Right atrium auricular region (tissue), 2 donors: ENCODE data around the gene CDR2. TPM values are rescaled to one million over a fixed set of nuclear protein-coding genes. Genes with fewer than 3 reads are reported as not detected.

ENCODE experiments used
- DNase-seq: peaks from one replicate; pipeline ENCODE4 v3.0.0-alpha.2; 2019; ENCODE audit warnings: low spot score
- H3K27ac ChIP-seq, 2 donors: fragments of 200-600 bp; sonication (generic); 1 replicate in 1 of 2; 2 replicates in 1 of 2; pipeline ENCODE4 v1.5.1; 2016 to 2019
- H3K27me3 ChIP-seq, 2 donors: fragments of 200-600 bp; sonication (generic); one replicate each; pipeline versions ENCODE4 v1.5.1 to v1.6.0; 2017 to 2019
- H3K36me3 ChIP-seq: fragments of 200-600 bp; sonication (generic); one replicate; pipeline ENCODE4 v1.5.1; 2016
- H3K4me1 ChIP-seq, 2 donors: fragments of 200-600 bp; sonication (generic); one replicate each; pipeline versions ENCODE4 v1.5.1 to v1.6.0; 2017 to 2019
- H3K4me3 ChIP-seq, 2 donors: fragments of 200-600 bp; sonication (generic); 1 replicate in 1 of 2; 2 replicates in 1 of 2; pipeline ENCODE4 v1.5.1; 2017 to 2019; ENCODE audit warnings: mild to moderate bottlenecking in 1 of 2, moderate library complexity in 1 of 2
- H3K9me3 ChIP-seq, 2 donors: fragments of 200-600 bp; sonication (generic); one replicate each; pipeline ENCODE4 v1.5.1; 2019
- total RNA-seq, 2 donors: library from RNA; depleted of rRNA; stranded (reverse); fragments of >200 nt; gene quantifications; one replicate each; pipeline ENCODE4 v1.1.0, GENCODE V29; 2016
- TF ChIP-seq, protein P1 (sequence below), 2 donors: fragments of 200-600 bp; sonication (generic); IDR thresholded peaks; one replicate each; pipeline ENCODE4 v1.5.1; 2019; ENCODE audit warnings: antibody characterized with exemption in 2 of 2

Gene CDR2
- total RNA-seq, 2 donors from 2014 or later = 7.2 to 16.1 TPM

DNA sequence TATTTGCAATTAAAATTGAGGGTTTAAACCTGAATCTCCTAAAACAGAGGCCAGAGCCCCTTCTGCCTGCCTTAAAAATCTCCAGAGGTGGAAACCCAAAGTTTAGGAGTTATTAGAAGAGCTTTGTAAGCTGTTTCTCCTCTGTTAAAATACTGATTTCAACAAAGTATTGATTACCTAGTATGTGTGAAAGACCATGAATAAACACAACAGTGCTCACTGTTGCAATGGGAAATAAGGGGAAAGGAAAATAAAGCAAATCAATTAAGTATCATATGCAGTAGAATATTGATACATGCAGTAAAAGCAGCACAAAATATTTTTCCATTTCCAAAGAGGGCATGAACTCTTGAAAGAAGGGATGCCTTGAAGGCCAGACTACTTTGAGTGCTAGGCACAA lies 14.7 kb downstream of the CDR2 start:
- no peak for DNase-seq
- no peak overlapping the region for H3K4me3 ChIP-seq
- H3K9me3 ChIP-seq = no peaks in the 10 kb centered on the region
- no peak overlapping the region for H3K27ac ChIP-seq
- TF ChIP-seq, protein P1, sequence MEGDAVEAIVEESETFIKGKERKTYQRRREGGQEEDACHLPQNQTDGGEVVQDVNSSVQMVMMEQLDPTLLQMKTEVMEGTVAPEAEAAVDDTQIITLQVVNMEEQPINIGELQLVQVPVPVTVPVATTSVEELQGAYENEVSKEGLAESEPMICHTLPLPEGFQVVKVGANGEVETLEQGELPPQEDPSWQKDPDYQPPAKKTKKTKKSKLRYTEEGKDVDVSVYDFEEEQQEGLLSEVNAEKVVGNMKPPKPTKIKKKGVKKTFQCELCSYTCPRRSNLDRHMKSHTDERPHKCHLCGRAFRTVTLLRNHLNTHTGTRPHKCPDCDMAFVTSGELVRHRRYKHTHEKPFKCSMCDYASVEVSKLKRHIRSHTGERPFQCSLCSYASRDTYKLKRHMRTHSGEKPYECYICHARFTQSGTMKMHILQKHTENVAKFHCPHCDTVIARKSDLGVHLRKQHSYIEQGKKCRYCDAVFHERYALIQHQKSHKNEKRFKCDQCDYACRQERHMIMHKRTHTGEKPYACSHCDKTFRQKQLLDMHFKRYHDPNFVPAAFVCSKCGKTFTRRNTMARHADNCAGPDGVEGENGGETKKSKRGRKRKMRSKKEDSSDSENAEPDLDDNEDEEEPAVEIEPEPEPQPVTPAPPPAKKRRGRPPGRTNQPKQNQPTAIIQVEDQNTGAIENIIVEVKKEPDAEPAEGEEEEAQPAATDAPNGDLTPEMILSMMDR (IDR thresholded peaks at IDR 0.05) = no peak
- no peaks in the 10 kb centered on the region for H3K4me1 ChIP-seq
- peaks cover 20% of the 10 kb centered on the region for H3K36me3 ChIP-seq
- H3K27me3 ChIP-seq = no peaks in the 10 kb centered on the region

DNA sequence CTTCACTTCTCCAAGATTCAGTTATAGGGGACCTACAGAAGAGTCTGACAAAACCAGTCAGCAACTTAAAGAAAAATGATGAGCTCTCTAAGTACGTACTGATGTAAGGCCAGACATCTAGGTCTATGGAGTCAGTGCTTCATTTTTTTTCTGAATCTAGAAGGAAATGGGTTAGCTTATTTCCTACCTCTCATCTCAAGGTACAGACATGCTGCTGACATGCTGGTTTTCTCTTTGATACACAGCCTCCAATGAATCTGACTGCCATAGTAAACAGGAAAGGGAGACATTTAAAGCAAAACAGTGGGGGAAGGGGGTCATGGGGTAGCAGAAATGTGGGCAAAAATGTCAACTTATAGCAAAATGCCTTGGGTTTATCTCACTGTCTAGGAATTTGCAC lies 16.4 kb downstream of the CDR2 start:
- Histone ChIP-seq H3K9me3 (no peaks in the 10 kb centered on the region), H3K4me1 (peaks cover 0 to 12% of the 10 kb centered on the region in 2 donors)

DNA sequence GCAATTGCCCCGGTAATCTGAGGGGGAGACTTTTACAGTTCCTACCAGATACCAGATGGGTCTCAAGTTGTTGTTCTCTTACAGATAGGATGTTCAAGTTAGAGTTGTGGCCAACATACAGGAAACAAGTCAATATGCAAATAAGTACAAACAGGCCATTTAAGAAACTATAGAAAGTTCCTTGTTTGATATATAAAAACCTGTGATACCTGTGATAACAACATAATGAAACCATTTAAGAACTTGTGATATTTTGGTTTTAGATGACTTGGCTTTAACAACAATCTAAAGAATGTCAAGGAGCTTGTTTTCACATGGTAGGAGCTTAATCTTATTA lies 16.8 kb downstream of the CDR2 start:
- no peak for DNase-seq
- Histone ChIP-seq H3K27ac (peak overlapping the region in 1 of 2 donors; percentile 20), H3K36me3 (no peaks in the 10 kb centered on the region), H3K9me3 (no peaks in the 10 kb centered on the region), H3K27me3 (no peaks in the 10 kb centered on the region), H3K4me3 (no peak overlapping the region), H3K4me1 (peaks cover 0 to 12% of the 10 kb centered on the region in 2 donors)
- TF ChIP-seq, protein P1 (IDR thresholded peaks at IDR 0.05) = no peak

More for the DNA sequence above, 16.4 kb downstream of the CDR2 start:
- peak overlapping the region in 1 of 2 donors; percentile 20 for H3K27ac ChIP-seq
- TF ChIP-seq, protein P1 (IDR thresholded peaks at IDR 0.05) = no peak
- H3K4me3 ChIP-seq = no peak overlapping the region
- H3K27me3 ChIP-seq = no peaks in the 10 kb centered on the region
- H3K36me3 ChIP-seq = peaks cover 3% of the 10 kb centered on the region
- DNase-seq = no peak

DNA sequence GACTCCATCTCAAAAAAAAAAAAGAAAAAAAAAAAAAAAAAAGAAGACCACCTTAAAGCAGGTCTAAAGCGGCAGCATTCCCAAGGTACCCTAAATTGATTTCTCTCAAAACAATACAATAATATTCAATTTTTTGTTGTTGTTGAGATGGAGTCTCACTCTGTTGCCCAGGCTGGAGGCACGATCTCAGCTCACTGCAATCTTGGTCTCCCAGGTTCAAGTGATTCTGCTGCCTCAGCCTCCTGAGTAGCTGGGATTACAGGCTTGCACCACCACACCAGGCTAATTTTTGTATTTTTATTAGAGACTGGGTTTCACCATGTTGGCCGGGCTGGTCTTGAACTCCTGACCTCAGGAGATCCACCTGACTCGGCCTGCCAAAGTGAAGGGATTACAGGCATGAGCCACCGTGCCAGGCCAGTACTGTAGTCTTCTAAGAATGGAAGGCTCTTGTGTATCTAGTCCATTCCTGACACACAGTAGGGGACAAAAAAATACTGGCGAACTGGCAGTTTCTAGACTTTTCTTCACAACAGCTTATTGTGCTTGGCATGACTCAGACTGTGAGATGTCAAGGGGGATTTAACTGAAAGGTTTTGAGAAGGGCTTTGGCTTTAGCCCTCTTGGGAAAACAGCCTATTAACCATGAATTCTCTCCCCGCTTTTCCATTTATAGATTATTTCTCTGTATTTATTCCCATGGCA lies 17.3 kb downstream of the CDR2 start:
- TF ChIP-seq, protein P1 (IDR thresholded peaks at IDR 0.05) = no peak
- H3K9me3 ChIP-seq = no peaks in the 10 kb centered on the region
- no peaks in the 10 kb centered on the region for H3K27me3 ChIP-seq
- peak overlapping the region in 1 of 2 donors; percentile 20 for H3K27ac ChIP-seq
- no peak overlapping the region for H3K4me3 ChIP-seq
- no peaks in the 10 kb centered on the region for H3K36me3 ChIP-seq
- peaks cover 0 to 12% of the 10 kb centered on the region in 2 donors for H3K4me1 ChIP-seq
- no peak for DNase-seq

DNA sequence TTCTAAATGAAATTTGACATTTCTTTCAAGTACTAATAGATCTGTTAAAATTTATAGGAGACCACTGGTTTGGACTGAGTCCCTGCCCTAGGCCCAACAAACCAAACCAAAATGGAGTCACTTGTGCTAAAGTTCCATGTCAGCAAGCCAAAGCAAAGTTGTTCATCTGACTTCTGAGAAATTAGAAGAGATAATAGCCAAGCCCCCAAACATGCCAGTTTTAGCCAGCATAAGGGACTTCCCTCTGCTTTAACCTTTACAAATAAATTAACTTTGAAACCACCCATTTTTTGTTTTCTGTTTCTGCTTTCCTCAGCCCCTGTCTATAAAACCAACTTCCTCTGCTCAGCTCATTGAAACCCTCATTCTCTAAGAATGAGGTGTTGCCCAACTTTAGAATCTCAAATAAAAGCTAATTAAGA lies 18.9 kb downstream of the CDR2 start:
- no peaks in the 10 kb centered on the region for H3K27me3 ChIP-seq
- no peaks in the 10 kb centered on the region for H3K9me3 ChIP-seq
- TF ChIP-seq, protein P1 (IDR thresholded peaks at IDR 0.05) = no peak
- DNase-seq = no peak
- H3K4me3 ChIP-seq = no peak overlapping the region
- H3K27ac ChIP-seq = no peak overlapping the region
- H3K36me3 ChIP-seq = no peaks in the 10 kb centered on the region
- peaks cover 0 to 12% of the 10 kb centered on the region in 2 donors for H3K4me1 ChIP-seq
